GM21381 (cell line): ENCODE measurements around the gene NAA16.
"Not testable (repeated sequence)": the region's sequence is repeated elsewhere in the genome, so short reads cannot be mapped to it uniquely, and the experiment has no call there.

Experiments used
- ATAC-seq: cut with Tn5 transposase; IDR thresholded peaks from one replicate; pipeline ENCODE4 v1.9.1; 2021; ENCODE audit warnings: mild to moderate bottlenecking, moderate library complexity; ENCODE audit not compliant: unreplicated experiment

The NAA16 gene

GRCh38 chr13:41310963-41311405 is at the start of gene NAA16:
Gene NAA16 (plus strand): TSS chr13:41311267. CDS start chr13:41311529, 262 bp downstream.
- ATAC-seq: peak; percentile 68

- peak; percentile 95 for ATAC-seq
These were observed 47.7 kb upstream of the NAA16 start, which contains the start of gene MTRF1 for GRCh38 chr13:41263261-41263971. Gene MTRF1 (minus strand): TSS chr13:41263576. CDS start chr13:41260907, 2,669 bp downstream.

GRCh38 chr13:41267106-41267505 is 44.0 kb upstream of the NAA16 start:
- no peak for ATAC-seq

- ATAC-seq: no peak
These were observed 42.3 kb upstream of the NAA16 start for GRCh38 chr13:41268764-41269163.

DNA sequence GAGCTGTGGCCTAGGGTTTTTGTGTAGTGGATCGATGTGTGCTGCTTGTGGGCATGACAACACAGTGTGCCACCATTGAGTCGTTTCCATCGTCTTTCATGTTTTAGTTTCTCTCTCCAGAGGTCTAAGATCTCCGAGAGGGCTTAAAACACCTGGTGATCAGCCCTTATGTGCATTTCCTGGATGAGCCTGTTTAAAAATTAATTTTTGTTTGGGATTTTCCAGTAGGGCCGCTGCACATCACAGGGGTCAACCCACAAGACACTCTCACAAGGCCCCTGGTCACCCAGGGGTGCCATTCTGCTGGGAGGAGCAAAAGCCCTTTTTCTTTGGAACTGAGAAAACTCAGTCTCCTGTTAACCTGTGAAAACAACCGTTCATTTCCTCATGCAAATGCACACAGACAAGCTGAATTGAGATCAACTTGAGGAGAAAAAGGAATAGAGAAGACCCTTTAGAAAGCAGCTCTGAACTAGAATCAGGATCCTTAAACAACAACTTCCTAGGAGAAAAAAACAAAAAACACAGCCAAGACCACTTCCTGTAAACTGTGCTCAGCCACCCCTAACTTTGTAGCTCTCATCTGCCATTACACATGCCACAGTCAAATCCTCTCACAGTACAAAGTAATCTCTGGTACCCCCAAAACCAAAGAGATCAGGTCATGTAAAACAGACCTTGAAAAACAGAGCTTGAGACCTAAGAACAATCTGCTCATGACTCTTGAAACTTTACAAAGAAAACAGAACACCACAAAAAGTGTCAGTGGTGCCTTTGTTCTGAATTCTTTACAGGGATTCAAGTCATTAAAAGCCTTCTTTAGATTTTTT is 39.4 kb upstream of the NAA16 start:
- ATAC-seq: no peak

- no peak for ATAC-seq
These were observed 37.1 kb upstream of the NAA16 start for GRCh38 chr13:41273831-41274441.

- no peak for ATAC-seq
These were observed 36.2 kb upstream of the NAA16 start for GRCh38 chr13:41274881-41275280.

- no peak for ATAC-seq
These were observed 34.2 kb upstream of the NAA16 start for GRCh38 chr13:41276824-41277223.

GRCh38 chr13:41279156-41279555 is 31.9 kb upstream of the NAA16 start:
- ATAC-seq: not testable (repeated sequence)

DNA sequence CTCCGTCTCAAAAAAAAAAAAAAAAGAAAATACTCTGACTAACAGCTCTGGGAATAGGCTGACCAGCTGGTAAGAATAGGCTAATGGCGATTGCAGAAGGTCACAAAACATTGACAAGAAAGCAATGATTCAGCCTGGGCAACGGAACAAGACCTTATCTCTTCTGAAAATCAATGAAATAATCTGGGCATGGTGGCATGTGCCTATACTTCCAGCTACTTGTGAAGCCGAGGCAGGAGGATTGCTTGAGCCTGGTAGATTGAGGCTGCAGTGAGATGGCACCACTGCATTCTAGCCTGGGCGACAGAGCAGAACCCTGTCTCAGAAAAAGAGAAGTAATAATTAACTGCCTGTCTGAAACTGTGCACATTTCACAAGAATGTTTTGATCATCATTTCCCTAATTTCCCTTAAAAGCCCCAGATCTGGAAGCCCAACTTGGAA is 28.9 kb upstream of the NAA16 start:
- no peak for ATAC-seq

GRCh38 chr13:41284512-41285288 is 26.4 kb upstream of the NAA16 start:
- no peak for ATAC-seq

GRCh38 chr13:41286370-41286769 is 24.7 kb upstream of the NAA16 start:
- ATAC-seq: no peak

DNA sequence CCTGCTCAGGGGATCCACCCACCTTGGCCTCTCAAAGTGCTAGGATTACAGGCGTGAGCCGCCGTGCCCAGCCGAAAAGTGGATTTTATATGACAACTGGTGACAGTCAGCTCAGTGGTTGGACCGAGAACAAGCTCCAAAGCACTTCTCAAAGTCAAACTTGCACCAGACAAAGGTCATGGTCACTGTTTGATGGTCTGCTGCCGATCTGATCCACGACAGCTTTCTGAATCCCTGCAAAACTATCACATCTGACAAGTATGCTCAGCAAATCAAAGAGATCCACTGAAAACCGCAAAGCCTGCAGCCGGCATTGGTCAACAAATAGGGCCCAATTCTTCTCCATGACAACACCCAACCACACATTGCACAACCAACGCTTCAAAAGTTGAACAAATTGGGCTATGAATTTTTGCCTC is 21.6 kb upstream of the NAA16 start:
- no peak for ATAC-seq

DNA sequence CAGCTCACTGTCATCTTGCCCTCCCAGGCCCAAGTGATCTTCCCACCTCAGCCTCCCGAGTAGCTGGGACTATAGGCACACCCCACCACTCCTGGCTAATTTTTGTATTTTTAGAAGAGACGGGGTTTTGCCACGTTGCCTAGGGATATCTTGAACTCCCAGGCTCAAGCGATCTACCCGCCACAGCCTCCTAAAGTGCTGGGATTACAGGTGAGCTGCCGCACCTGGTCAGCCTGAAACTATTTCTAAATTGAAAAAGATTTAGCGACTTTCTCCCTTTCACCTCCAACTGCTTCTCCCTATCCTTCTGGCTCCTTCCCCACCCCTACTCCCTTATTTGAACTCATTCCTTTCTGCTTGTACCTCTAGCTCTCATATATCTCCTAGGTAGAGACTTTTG is 19.8 kb upstream of the NAA16 start:
- no peak for ATAC-seq

- no peak for ATAC-seq
These were observed 17.8 kb upstream of the NAA16 start for GRCh38 chr13:41293272-41293671.

- ATAC-seq: no peak
These were observed 16.2 kb upstream of the NAA16 start for GRCh38 chr13:41294914-41295313.

DNA sequence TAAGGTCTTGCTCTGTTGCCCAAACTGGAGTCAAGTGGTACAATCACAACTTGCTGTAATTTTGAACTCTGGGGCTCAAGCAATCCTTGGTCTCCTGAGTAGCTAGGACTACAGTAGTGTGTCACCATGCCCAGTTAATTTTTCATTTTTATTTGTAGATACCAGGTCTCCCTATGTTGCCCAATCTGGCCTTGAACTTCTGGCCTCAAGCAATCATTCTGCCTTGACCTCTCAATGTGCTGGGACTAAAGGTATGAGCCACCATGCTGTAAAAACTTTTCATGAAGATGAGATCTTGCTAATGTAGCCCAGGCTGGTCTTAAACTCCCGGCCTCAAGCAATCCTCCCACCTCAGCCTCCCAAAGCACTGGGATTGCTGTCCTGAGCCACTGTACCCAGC is 15.1 kb upstream of the NAA16 start:
- no peak for ATAC-seq

GRCh38 chr13:41296879-41297646 is 14.0 kb upstream of the NAA16 start:
- ATAC-seq: no peak

- ATAC-seq: no peak
These were observed 11.6 kb upstream of the NAA16 start for GRCh38 chr13:41299316-41300094.
